GM18861 (cell line): ENCODE data around the gene AGMO.

Experiments used
- ATAC-seq: cut with Tn5 transposase; IDR thresholded peaks from one replicate; pipeline ENCODE4 v1.9.1; 2021; ENCODE audit not compliant: unreplicated experiment

The AGMO gene

DNA sequence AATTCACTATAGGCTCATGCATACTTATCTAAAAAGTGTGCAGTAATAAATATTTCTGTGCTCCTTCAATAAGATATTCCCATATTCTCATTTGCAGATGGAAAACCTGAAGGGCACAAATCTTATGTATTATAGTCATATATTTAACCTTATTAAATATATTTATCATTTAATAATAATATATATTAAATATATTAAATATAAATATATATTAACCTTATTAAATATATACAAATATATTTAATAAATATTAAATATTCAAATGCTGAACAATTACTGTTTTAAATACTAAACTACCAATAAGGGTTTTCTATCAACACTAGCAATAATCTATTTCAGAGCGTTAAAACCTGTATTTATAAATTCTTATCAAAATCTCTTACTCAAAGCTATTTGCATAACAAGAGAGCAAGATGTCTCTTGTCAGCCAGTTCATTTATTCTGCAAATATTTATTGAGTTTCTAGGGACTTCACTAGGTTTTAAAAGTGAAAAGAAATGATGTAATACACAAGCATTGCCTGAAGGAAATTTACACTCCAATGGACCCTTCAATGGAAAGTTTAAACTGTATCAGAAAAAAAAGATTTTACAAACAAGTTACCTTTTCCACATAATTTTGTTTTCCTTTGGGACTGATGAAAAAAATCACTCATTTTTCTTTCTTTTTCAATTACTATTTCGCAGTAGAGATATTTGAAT lies 159.2 kb downstream of the AGMO start:
- no peak for ATAC-seq

DNA sequence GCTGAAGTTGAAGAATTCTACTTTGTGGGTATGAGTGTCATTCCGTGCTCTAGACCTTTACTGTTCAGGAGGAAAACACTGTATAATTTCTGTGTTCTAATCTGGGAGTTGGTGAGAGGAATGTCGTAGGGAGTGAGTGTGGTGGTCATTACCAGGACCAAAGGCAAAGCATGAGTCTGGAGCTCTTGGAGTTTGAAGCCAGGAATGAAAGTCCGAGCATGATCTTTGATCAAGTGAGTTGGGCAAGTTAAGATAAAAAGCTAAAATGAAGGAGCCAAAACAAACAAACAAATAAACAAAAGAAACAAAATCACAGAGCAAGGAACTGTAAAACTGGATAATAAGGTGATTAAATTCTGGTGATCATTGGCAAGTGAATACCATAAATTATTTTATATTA lies 161.4 kb downstream of the AGMO start:
- ATAC-seq, result no peak

DNA sequence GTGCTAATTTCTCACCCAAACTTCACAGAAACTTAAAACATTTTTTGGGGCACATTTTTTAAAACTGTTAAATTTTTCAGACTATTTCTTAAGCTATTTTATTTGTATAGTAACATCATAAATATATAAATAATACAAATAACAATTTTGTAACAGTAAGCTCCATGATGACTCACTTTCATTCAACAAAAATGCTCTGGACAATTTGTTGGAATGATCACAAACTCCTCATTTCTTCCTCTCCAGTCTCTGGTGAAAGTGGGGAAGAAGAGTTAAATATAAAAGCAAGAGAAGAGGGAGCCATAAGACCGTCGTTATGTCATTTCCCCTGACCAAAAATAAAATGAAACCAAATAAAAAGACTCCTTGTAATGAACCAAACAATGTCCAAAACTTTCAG lies 162.4 kb downstream of the AGMO start:
- no peak for ATAC-seq

GRCh38 chr7:15397922-15398760 lies 163.7 kb downstream of the AGMO start:
- ATAC-seq, result no peak

DNA sequence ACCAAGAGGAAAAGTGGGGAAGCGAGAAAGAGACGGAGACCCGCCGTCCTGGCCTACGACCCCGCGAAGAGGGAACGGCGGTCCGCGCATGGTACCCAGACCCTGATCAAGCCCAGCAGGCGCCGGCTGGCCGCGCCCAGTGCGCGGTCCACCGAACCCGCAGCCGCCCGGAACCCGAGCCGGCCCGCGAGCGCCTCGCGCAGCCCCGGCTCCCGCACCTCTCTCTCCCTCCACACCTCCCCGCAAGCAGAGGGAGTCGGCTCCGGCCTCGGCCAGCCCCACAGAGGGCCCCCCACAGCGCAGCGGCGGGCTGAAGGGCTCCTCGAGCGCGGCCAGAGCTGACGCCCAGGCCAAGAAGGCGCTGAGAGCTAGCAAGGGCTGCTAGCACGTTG lies 164.7 kb downstream of the AGMO start:
- no peak for ATAC-seq

- ATAC-seq, result no peak
Measured at GRCh38 chr7:15396210-15397158, 165.3 kb downstream of the AGMO start.

DNA sequence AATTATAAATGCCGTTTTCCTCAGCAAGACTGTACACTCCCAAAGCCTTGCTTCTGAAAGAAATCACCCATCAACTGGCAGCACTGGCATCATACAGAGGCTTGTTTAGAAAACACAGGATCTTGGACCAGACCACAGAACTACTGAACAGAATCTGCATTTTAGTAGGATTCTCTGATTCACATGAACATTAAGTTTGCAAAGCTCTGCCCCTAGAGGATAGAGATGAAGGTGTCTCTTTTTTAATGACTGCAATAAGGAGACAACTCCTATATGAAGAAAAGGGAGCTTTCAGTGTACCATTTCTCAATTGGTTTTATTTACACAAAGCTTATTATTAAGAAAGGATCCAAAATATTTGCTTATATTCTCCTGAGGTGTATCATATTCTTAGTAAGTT lies 172.7 kb downstream of the AGMO start:
- no peak for ATAC-seq

DNA sequence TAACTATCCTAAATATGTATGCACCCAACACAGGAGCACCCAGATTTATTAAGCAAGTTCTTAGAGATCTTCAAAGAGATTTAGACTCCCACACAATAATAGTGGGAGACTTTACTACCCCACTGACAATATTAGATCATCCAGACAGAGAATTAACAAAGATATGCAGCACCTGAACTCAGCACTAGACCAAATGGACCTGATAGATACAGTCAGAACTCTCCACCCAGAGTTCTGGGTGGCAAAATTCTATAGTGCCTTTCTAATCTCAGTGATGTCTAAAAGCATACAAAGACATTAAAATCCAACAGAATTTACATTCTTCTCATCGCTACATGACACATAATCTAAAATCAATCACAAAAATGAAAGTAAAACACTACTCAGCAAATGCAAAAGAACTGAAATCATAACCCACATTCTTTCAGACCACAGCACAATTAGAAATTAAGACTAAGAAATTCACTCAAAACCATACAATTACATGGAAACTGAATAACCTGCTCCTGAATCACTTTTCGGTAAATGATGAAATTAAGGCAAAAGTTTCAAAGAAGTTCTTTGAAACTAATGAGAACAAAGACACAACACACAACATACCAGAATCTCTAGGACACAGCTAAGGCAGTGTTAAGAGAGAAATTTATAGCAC lies 183.2 kb downstream of the AGMO start:
- no peak for ATAC-seq

DNA sequence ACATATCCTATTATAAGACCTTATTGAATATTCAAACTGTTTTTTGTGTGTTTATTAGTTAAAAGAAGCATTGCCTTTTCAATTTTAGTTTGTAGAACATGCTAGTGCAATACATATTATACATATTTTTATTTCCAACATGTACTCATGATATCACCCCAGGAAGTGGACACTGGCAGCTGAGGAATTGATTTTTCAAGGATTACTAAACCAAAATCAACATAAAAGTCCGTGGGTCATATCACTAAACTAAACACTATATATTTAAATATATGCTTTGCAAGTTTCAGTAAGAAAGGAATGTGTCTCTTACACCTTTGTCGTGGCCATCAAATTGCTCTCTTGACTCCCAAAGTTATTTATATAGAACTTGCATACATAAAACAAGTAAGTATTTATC lies 185.2 kb downstream of the AGMO start:
- no peak for ATAC-seq

DNA sequence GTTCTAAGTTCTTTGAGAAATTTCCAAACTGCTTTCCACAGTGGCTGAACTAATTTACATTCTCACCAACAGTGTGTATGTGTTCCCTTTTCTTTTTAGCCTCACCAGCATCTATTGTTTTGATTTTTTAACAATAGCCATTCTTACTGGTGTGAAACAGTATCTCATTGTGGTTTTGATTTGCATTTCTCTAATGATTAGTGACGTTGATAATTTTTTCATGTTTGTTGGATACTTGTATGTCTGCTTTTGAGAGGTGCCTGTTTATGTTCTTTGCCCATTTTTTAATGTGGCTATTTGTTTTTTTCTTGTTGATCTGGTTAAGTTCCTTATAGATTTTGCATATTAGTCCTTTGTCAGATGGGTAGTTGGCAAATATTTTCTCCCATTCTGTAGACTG lies 191.4 kb downstream of the AGMO start:
- ATAC-seq, result no peak

GRCh38 chr7:15368653-15369052 lies 193.2 kb downstream of the AGMO start:
- ATAC-seq, result no peak

GRCh38 chr7:15367897-15368296 lies 193.9 kb downstream of the AGMO start:
- no peak for ATAC-seq

- ATAC-seq, result no peak
Measured at GRCh38 chr7:15358112-15358511, 203.7 kb downstream of the AGMO start.

- ATAC-seq, result no peak
Measured at GRCh38 chr7:15352421-15353206, 209.2 kb downstream of the AGMO start.

- no peak for ATAC-seq
Measured at GRCh38 chr7:15345216-15345615, 216.6 kb downstream of the AGMO start.

- no peak for ATAC-seq
Measured at GRCh38 chr7:15341817-15342216, 220.0 kb downstream of the AGMO start.

GRCh38 chr7:15336146-15336545 lies 225.7 kb downstream of the AGMO start:
- ATAC-seq, result no peak

DNA sequence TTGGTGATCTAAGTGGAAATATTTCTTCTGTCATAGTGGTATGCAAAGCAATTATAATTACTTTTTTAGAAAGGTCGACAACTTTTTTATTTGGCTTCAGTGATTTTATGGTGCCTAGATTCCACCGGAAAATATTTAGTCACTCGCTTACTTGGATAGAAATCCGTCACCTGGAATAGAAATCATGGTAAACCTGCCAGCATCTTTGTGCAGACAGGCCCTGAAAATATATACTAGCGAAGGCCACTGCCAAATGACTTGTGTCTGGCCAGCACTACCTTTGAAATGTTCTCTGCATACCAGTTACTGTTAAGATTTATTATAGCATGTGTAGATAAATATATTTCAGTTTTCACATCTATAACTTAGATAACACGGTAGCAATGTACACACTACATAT lies 226.4 kb downstream of the AGMO start:
- no peak for ATAC-seq

DNA sequence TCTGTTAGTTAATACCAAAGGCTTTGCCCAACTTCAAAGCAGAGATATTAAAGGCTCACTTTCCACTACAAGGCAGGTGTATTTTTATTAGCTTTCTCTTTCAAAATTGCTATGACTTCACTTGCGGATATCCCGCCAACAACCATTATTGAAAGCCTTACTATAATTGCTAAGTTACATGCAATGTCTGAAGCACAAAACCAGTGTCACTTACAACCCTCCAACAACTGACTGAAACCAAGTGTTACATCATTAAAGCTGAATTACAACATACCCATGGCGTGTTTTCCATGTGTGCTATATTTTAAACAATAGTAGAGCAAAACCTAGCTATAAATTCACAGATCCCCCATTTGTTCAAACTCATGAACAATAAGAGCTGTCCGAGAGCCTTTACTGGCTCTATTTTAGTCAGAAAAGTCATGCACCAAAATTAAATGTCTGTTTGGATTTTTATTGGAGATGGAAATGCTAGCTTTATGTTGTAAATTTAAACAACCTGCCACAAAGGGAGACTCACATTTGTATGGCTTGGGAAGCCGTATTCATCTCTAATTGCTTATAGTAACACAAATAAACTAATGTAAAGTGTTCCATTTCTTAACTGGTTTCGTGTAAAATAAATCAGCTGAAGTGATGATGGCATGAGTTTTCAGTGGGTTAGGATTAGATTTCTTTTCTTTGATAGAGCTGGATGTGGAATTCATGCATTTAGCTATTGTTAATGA lies 227.1 kb downstream of the AGMO start:
- no peak for ATAC-seq
